Measurements from ENCODE around the gene MED15. TPM values are rescaled to one million over a fixed set of nuclear protein-coding genes. Genes with fewer than 3 reads are reported as not detected.

MED15 gene
- total and polyA plus RNA-seq, 10 of the 15 experiments (the other 5 are each of a cell fraction or from before 2014, with no cell fraction given), result 1.4 to 75.2 (median 26.9) TPM

DNA sequence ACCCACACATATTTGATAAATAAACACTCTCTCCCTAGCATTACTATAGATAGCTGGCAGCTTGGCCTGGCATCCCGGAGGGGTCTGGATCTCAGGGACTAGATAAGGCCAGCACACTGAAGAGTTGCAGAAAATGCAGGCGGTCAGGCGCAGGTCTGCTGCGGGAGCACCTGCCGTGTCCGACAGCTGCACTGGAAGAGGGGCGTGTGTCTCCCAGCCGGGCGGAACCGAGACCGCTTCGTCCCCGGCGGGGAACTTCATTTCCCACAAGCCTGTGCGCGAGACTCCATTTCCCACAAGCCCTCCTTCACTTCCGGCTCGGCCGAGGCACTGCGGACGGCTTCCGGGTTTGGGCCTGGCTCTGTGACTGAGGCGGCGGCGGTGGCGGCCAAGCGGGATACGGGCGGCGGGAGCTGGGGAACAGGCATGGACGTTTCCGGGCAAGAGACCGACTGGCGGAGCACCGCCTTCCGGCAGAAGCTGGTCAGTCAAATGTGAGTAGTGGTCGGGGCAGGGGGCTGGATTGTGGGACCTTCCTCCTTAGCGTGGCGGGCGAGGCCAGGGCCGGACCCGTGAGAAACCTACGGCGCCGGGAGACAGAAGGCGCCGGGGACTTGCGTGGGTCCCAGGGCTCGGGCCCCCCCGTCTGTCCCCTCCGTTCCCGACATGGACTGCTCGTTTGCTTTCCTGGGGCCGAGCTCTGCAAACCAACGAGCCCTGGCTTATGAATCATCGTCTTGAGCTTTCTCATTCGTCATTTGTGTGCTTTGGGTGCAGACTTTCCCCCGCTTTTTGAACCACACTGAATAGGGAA, at the start of gene MED15 (continued):
- TF ChIP-seq TBL1XR1 (IDR thresholded peaks at IDR 0.05; ENCODE audit: low read depth, low read length) (peak; percentile 47; the same call in 1 of the 2 replicates), PAX5 (IDR thresholded peaks at IDR 0.05; ENCODE audit: borderline replicate concordance, low read depth, low read length) (peak; percentile 72; the same call in 1 of the 2 replicates), SMARCA5 (IDR thresholded peaks at IDR 0.05) (no peak), ZZZ3 (IDR thresholded peaks at IDR 0.05; ENCODE audit: control insufficient read depth, insufficient read length, low read depth) (no peak), EZH2 (IDR thresholded peaks at IDR 0.05; ENCODE audit: borderline replicate concordance, control insufficient read depth, low read depth, low read length) (no peak), ZSCAN29 (IDR thresholded peaks at IDR 0.05) (no peak), NFXL1 (IDR thresholded peaks at IDR 0.05; ENCODE audit: borderline replicate concordance) (no peak), MXI1 (IDR thresholded peaks at IDR 0.05; ENCODE audit: low read depth, low read length) (no peak), HDAC6 (IDR thresholded peaks at IDR 0.05; ENCODE audit: unreplicated experiment) (no peak), NFYA (IDR thresholded peaks at IDR 0.05; ENCODE audit: borderline replicate concordance, low read depth, low read length) (no peak), PAX8 (IDR thresholded peaks at IDR 0.05) (no peak), CBFB (IDR thresholded peaks at IDR 0.05; ENCODE audit: low read depth) (0 out of 2 replicates have a peak, but pooled peaks have one; percentile 39), IRF4 (IDR thresholded peaks at IDR 0.05; ENCODE audit: low read depth, low read length) (0 out of 2 replicates have a peak, but pooled peaks have one; percentile 40), SREBF1 (IDR thresholded peaks at IDR 0.05; ENCODE audit: low read length) (peak; percentile 90)
- TF ChIP-seq, protein P1, sequence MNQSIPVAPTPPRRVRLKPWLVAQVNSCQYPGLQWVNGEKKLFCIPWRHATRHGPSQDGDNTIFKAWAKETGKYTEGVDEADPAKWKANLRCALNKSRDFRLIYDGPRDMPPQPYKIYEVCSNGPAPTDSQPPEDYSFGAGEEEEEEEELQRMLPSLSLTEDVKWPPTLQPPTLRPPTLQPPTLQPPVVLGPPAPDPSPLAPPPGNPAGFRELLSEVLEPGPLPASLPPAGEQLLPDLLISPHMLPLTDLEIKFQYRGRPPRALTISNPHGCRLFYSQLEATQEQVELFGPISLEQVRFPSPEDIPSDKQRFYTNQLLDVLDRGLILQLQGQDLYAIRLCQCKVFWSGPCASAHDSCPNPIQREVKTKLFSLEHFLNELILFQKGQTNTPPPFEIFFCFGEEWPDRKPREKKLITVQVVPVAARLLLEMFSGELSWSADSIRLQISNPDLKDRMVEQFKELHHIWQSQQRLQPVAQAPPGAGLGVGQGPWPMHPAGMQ (IDR thresholded peaks at IDR 0.05; ENCODE audit: borderline replicate concordance), result no peak
- TF ChIP-seq, protein P2, sequence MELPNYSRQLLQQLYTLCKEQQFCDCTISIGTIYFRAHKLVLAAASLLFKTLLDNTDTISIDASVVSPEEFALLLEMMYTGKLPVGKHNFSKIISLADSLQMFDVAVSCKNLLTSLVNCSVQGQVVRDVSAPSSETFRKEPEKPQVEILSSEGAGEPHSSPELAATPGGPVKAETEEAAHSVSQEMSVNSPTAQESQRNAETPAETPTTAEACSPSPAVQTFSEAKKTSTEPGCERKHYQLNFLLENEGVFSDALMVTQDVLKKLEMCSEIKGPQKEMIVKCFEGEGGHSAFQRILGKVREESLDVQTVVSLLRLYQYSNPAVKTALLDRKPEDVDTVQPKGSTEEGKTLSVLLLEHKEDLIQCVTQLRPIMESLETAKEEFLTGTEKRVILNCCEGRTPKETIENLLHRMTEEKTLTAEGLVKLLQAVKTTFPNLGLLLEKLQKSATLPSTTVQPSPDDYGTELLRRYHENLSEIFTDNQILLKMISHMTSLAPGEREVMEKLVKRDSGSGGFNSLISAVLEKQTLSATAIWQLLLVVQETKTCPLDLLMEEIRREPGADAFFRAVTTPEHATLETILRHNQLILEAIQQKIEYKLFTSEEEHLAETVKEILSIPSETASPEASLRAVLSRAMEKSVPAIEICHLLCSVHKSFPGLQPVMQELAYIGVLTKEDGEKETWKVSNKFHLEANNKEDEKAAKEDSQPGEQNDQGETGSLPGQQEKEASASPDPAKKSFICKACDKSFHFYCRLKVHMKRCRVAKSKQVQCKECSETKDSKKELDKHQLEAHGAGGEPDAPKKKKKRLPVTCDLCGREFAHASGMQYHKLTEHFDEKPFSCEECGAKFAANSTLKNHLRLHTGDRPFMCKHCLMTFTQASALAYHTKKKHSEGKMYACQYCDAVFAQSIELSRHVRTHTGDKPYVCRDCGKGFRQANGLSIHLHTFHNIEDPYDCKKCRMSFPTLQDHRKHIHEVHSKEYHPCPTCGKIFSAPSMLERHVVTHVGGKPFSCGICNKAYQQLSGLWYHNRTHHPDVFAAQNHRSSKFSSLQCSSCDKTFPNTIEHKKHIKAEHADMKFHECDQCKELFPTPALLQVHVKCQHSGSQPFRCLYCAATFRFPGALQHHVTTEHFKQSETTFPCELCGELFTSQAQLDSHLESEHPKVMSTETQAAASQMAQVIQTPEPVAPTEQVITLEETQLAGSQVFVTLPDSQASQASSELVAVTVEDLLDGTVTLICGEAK (IDR thresholded peaks at IDR 0.05; ENCODE audit: borderline replicate concordance), result peak; percentile 96
- TF ChIP-seq, protein P3, sequence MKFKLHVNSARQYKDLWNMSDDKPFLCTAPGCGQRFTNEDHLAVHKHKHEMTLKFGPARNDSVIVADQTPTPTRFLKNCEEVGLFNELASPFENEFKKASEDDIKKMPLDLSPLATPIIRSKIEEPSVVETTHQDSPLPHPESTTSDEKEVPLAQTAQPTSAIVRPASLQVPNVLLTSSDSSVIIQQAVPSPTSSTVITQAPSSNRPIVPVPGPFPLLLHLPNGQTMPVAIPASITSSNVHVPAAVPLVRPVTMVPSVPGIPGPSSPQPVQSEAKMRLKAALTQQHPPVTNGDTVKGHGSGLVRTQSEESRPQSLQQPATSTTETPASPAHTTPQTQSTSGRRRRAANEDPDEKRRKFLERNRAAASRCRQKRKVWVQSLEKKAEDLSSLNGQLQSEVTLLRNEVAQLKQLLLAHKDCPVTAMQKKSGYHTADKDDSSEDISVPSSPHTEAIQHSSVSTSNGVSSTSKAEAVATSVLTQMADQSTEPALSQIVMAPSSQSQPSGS (IDR thresholded peaks at IDR 0.05; ENCODE audit: low read length), result no peak
- TF ChIP-seq, protein P4, sequence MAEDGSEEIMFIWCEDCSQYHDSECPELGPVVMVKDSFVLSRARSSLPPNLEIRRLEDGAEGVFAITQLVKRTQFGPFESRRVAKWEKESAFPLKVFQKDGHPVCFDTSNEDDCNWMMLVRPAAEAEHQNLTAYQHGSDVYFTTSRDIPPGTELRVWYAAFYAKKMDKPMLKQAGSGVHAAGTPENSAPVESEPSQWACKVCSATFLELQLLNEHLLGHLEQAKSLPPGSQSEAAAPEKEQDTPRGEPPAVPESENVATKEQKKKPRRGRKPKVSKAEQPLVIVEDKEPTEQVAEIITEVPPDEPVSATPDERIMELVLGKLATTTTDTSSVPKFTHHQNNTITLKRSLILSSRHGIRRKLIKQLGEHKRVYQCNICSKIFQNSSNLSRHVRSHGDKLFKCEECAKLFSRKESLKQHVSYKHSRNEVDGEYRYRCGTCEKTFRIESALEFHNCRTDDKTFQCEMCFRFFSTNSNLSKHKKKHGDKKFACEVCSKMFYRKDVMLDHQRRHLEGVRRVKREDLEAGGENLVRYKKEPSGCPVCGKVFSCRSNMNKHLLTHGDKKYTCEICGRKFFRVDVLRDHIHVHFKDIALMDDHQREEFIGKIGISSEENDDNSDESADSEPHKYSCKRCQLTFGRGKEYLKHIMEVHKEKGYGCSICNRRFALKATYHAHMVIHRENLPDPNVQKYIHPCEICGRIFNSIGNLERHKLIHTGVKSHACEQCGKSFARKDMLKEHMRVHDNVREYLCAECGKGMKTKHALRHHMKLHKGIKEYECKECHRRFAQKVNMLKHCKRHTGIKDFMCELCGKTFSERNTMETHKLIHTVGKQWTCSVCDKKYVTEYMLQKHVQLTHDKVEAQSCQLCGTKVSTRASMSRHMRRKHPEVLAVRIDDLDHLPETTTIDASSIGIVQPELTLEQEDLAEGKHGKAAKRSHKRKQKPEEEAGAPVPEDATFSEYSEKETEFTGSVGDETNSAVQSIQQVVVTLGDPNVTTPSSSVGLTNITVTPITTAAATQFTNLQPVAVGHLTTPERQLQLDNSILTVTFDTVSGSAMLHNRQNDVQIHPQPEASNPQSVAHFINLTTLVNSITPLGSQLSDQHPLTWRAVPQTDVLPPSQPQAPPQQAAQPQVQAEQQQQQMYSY (CRISPR knock-in tag; IDR thresholded peaks at IDR 0.05), result no peak

Measured in GM12878 (cell line).